Left renal pelvis (tissue), 4 donors: Measurements from ENCODE around the gene RBM39. TPM values are rescaled to one million over a fixed set of nuclear protein-coding genes. Genes with fewer than 3 reads are reported as not detected.
"Not testable (repeated sequence)": the region's sequence is repeated elsewhere in the genome, so short reads cannot be mapped to it uniquely, and the experiment has no call there.

Experiments used
- DNase-seq, 4 donors: peaks; one replicate each; pipeline ENCODE4 v3.0.0-alpha.2; 2013; ENCODE audit warnings: low read depth in 4 of 4, low spot score in 3 of 4
- polyA plus RNA-seq, 4 donors: library from polyadenylated mRNA; unstranded; fragments of 120-200 nt; gene quantifications; one replicate each; pipeline ENCODE4 v1.2.1, GENCODE V29; 2013; ENCODE audit not compliant: insufficient read length in 4 of 4

Gene RBM39
- polyA plus RNA-seq, 4 donors, result 401 to 678 (median 570) TPM

DNA sequence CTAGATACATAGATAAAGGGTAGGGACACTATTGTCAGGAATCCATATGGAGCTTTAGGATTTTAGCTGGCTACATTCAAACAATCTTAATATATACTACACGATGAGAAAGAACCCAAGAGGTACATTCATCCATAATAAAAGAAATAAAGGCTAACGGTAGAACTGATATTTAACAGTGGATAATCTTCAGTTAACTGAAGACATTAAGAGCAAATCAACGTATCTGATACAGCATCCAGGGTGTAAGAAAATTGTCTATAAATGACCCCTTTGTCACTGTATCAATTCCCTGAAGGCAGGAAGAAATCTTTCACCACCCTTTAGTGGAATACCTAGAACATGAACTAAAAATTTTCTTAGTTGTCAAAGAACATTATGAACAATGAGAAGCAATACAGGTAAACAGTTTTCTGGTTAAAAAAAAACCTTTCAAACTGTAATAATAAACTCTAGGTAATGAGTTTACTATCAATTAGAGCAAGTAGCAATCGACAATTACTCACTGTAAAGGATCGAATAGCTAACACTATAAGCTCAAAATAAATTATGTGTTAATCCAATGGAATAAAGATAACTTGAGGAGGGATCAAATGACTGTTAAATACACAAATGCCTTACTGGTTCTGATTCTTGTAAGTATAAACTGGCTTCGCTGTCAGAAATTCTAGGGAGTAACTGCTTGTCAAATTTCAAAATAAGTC lies 31.0 kb downstream of the RBM39 start:
- no peak for DNase-seq

DNA sequence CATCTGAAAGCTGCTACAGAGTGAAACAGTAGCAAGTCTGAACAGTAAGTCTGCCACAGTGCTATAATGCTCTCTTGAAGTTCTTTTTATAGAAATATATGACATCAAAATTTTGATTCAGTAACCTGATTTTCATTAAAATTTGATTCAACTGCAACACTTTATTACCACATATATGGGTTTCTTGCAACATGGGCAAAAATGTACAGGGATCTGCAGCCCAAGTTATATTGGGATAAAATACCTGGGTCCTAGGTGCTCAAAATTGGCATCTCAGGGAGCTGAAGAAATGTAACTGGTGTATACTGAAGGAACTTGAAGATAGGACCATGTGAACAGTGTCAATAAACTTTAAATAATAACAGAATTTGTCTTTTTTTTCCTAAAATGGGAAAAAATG lies 32.0 kb downstream of the RBM39 start:
- DNase-seq, result no peak

DNA sequence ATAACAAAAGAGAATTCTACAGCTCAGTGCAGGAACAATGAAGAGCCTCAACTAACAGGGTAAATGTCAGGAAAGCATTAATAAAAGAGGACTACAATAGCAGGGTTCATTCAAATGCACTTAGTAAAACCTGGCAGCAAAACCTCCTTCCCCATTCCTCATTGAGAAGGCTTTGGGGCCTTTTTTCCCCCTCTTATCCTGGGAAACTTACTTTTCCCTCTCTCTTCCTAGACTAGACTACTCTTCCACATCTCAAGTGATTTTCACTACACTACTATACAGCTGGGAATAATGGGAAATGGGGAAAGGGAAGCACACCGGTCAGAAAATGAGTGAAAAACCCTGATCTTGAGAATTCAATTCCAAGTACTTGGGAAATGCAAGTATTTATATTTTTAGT lies 32.8 kb downstream of the RBM39 start:
- no peak for DNase-seq

DNA sequence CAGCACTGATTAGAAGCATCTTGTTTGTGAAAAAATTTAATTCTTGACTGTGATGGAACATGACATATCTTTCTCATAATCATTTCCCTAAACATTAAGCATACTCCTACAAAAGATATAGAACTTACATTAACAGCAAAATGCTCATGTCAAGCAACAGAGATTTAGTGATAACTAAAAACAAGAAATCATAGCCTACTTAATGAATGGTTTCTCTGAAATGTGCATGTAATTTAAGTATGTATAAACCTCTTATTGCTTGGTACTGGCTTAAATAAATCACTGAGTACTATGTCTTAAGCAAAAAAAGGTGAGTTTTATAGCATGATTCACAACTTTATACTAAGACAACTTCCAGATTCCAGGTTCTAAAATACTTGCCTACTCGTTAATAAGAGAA lies 33.6 kb downstream of the RBM39 start:
- no peak for DNase-seq

DNA sequence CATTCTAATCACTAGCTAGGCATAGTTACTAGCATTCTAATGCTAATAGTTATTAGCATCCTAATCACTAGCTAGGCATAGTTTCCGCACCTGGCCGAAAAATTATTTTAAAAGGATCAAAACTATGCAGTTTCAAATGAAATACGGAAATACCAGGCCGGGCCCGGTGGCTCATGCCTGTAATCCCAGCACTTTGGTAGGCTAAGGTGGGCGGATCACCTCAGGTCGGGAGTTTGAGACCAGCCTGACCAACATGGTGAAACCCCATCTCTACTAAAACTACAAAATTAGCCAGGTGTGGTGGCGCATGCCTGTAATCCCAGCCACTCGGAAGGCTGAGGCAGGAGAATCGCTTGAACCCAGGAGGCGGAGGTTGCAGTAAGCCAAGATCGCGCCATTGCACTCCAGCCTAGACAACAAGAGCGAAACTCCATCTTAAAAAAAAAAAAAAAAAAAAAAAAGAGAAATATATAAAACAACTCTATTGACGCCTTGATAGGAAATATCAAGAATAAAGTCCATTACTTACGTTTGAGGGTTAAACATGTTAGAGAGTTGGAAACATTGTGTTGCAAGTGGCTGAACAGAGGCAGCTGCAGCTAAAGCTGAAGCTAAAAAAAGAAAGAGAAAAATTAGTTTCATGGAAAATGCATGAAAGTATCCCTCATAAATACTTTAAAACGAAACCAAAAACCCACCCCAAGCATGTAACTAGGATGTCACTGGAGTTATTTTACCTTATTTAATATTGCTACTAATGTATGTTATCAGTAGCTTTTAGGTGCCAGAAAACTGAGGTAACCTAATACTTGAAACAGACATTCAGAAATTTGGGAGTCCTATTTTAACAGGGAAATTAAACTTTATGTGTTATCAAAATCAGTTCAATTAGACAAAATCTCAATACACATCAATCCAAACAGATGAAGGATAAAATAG lies 35.2 kb downstream of the RBM39 start:
- not testable (repeated sequence) for DNase-seq

DNA sequence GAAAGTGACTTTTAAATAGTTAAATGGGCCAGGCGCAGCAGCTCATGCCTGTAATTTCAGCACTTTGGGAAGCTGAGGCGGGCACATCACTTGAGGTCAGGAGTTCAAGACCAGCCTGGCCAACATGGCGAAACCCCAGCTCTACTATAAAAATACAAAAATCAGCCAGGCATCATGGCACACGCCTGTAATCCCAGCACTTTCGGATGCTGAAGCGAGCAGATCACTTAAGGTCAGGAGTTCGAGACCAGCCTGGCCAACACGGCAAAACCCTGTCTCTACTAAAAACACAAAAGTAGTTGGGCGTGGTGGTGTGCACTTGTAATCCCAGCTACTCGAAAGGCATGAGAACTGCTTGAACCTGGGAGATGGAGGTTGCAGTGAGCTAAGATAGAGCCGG lies 36.2 kb downstream of the RBM39 start:
- not testable (repeated sequence) for DNase-seq

DNA sequence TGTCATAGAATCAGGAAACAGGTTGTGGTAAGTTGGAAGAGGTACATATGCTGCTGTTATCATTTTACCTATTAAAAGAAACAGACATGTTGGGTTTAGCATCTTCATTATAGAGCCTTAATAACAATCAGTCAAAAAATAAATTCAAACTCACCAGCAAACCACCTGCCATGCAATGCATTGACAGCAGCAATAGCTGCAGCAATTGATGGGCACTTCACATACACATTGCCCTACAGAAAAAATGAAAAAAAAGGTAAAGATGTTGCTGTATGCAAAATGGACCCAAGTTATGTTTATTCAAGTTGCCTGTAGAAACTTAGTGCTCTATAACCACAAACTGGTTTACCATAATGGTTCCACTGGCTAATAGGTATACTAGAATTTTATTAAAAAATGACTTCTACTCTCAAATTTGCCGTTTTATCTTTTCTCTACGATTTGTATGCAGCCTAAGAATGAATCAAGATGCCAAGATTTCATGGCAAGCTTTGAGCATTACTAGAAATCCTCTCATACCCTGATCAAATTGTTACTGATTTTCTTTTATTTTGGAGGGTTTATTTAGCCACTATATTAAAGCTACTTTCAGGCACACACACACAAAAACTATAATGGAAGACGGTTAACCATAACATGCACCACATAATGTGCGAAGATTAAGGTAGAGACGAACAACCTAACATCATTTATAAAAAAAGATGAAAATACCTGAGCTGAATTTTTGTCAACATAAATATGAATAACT lies 37.4 kb downstream of the RBM39 start:
- DNase-seq, result no peak

DNA sequence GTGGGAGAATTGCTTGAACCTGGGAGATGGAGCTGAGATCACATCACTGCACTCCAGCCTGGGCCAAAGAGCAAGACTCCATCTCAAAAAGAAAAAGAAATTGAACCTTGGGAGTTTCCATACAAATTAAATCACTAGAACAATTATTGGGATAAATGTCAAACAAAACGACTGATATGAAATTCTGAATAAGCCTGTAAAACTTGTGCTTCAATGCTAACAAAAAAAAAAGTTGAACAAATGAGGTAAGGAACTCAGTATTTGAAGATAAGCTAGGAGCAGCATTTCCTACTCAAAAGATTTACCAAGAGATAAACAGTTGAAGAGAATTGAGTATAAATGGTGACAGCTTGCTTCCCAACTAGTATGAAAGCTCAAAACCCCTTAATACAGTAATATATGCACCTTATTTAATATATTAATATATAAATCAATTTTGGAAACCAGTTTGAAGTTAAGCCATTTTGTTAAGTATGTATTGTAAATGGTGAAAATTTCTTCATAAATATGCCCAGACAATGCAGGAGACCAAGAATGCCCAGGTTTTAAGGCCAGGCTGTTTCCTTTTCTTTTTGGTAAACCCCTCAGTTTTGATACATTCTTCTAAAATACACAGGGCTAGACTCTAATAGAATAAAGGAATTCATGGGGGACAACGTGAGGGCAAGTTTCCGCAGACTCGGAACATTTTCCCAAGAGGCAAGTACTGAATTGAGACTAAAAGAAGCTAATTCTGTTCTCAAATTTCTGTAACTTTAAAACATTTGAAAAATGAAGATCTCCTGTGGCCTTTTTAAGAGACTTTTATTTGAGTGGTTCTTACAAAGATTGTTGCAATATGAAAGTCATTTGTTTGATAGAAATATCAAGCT lies 39.0 kb downstream of the RBM39 start:
- DNase-seq, result no peak

DNA sequence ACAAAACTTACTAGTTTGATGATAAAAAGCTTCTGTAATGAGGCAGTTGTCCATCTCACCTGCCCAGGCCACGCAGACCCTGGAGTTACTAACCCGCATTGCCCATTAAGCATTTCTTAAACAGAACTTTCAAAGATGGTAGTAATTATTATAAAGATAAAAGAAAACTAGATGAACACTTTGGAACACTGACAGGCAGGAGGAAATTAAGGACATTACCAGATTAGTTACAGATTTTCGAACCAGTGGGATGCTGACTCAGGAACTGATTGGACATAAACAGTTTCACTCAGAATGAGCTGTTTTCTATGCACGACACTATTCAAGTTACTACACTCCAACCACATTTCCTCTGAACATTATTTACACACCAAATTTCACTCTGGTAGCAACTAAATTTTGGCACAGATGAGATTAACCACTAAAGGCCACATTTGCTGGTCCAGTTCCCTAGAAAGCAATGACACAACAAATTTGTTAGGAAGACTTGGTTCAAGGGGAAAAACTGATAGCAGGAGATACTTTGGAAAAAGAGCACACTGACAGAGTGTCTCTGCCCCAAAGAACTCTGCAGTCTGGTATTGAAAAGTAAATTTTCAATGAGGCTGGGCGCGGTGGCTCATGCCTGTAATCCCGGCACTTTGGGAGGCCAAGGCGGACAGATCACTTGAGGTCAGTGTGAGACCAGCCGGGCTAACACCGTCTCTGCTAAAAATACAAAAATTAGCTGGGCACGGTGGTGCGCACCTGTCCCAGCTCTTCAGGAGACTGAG lies 39.8 kb downstream of the RBM39 start:
- DNase-seq, result no peak

DNA sequence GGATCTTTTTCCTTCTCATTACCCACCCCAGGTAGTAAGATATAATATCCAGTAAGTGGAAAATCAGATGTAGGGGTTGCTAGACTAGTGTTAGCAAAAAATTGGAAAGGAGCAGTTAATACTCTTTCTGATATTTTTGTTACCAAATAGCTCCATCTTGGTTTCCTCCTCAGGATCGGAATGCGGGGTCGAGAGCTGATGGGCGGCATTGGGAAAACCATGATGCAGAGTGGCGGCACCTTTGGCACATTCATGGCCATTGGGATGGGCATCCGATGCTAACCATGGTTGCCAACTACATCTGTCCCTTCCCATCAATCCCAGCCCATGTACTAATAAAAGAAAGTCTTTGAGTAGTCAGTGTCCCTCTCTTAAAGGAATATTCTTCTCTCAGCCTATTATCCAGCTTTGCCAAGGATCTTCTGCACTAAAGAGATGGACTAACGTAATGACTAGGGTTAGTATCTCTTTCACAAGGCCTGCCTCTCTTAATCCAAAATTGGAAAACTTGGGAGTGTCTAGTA lies 41.4 kb downstream of the RBM39 start:
- no peak for DNase-seq

DNA sequence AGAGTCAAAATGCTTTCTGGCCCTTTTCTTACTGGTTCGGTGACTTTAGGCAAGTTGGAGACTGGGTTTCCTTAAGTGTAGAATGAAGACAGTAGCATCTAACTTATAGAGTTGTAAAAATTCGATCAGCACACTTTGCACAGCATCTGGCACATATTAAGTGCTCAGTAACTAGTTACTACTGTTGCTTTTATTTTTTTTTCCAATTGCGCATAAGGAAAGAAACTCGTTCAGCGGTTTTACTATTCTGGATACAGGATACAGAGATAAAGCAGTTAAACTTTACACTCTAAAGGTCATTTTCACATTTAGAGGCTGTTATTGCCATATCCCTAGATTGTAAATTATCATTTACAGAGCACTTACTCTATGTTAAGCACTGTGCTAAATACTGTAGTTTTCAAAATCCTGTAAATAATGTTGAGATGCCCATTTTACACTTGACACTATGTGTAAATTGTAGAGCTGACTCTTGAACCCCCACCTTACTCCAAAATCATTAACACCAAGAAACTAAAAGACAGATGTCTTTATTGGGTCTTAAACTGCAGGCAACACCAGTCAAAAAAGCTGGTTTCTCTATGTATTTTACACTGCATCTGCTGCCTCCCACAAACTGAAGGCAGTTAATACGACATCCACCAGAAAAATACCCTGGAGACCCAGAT lies 42.0 kb downstream of the RBM39 start:
- DNase-seq, result no peak

DNA sequence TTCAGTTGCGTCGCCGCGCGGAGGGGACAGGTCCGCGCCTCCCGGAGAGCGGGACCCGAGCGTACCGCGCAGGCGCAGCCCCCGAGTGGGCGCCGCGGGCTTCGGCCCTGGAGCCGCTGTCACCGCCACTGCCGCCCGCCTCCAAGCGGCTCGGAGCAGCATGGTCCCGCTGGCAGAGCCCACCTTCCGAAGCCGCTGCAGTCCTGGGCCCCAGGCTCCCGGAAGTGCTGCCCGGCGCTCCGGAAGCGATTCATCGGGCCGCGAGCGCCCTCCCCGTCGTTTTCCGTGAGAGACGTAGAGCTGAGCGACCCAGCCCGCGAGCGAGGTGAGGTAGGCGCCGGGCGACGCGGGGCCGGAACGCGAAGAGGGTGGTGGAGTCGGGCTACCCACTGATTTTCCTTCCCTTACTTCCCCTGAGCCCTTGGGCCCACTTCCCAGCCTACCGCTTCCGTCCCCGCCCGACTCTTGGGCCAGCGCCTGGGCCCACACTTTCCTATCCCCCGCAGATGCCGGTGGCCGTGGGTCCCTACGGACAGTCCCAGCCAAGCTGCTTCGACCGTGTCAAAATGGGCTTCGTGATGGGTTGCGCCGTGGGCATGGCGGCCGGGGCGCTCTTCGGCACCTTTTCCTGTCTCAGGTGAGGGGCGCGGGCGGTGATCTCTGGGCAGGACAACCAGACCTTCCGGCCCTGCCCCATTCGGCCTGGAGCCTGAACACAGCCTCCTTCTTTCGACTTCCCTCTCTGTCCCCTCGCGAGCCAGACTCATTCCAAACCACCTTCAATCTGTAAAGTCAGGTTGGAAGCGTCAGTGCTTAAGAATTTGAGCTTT lies 42.7 kb downstream of the RBM39 start, which contains the start of the genes NFS1 and ROMO1:
Gene NFS1 (minus strand): TSS at position 226 of the 830 bp plus-strand sequence. CDS start 64 bp downstream, at position 162.
Gene ROMO1 (plus strand): TSS at position 279 of the 830 bp plus-strand sequence. CDS start 228 bp downstream, at position 507.
- peak; percentile 68 to 80 (median 72) for DNase-seq

DNA sequence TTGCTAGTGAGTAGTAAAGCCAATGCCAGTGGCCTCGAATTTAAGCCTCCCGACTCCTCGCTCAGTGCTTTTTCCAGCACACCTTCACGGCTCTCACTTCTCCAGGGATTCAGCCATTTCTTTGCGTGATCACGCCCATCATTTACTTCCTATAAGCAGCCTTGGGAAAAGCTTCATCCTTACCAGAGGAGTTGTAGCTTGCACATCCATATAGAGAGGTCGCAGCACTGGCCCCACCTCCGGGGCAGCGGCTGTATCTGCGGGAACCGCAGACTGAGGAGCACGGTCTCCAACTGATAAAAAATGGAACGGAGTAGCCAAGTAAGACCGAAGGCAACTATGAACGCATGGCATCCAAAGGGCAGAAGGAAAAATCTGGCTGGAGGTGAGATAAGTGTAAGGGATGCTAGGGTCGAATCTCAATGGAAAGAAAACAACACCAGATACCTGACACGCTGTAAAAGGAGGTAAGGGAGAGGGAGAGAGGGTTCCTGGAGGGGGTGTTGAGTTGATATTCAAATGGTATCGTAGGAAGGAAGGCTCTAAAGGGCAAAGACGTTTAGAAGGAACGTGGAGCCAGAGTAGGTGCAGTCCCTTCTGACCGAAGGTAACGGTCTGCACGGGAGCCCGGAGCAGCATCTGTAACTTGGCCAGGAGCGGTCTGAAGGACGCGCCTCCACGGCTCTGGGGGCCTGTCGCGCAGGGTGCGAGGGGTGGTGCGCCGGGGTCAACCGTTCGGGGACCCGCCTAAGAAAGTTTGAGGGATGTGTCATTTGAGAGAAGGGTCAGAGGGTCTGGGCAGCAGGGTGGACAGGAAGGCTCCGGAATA lies 43.5 kb downstream of the RBM39 start:
- peak in 1 of 4 donors; percentile 8 for DNase-seq

DNA sequence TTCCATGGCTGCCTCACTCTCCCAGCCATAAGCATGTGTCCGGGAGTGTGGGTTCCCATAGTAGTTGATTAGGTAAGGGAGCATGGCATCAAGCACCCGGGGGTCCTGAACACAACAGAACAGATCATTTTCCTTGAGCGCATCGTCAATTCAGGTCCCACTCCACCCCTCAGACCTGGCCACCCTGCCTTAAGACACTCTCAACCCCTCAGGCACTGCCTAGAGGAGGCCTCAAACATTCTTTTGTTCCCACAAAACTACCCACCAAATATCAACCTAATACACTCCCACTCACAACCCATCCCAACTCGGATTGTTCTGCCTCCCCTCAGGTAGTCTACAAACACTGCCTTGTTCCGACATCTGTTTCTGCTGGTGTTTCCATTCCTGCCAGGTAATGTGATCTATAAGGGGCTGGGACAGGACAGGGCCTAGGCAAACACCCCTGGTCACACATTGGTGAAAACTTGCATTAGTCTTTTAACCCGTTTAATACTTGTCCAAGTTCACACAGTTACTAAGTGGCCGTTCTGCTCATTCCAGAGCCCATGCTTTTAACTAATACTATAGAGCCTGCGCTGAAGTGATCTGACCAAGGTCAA lies 44.3 kb downstream of the RBM39 start:
- DNase-seq, result no peak

DNA sequence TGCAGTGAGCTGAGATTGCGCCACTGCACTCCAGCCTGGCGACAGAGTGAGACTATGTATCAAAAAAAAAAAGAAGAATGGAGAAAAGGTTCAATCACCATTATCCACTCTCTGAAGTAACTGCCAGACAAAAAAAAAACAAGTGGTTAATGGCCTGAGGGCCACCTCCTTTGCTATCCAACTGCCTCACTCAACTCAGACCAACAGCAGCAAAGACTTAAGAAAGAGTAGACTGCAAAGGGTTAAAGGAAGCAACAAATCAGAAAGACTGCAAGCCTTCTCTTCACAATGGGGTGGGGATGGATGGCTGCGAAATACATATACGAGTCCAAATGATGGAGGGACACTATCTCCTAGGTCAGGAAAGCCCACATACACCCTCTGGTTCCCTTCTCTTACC lies 46.1 kb downstream of the RBM39 start:
- DNase-seq, result no peak

DNA sequence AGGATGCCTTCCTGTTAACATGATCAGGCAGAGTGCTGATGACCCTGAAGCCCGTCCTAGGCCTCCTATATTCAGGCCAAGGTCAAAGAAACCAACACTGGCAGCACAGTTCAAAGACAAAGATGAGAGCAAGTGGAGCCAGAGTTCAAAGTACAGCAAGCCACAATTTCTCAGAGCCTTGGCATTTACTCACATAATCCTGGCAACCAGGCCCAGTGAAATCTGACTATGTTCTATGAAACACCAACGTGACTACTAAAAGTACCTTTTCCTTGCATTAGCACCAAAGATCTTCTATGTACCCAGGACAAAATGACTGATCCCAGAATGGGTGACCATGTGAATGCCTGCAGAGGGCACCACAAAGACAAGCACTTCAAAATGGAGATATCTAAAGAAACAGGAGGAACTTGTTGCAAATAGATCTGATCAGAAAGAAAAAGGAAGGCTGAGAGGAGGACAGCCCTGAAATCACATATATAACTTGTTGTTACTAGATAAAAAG lies 46.8 kb downstream of the RBM39 start:
- no peak for DNase-seq
